Calu3 (cell line): ENCODE results near the gene TREX2. TPM values are rescaled to one million over a fixed set of nuclear protein-coding genes. Genes with fewer than 3 reads are reported as not detected.

ENCODE experiments used
- BruUV-seq: library from RNA; stranded (reverse); fragments of 400-500 nt; replicated peaks from 2 replicates; lab custom pipeline; 2021; lab: Mats Ljungman, UMichigan
- CTCF ChIA-PET: fragments of 300-600 bp; sonication (Branson Sonifier 250); formaldehyde crosslinking; loops from one replicate; lab custom pipeline; 2022; ENCODE audit warnings: antibody characterized with exemption; lab: Charles Lee
- DNase-seq: peaks from one replicate; pipeline ENCODE4 v3.0.0; 2022
- H3K27ac Mint-ChIP-seq: one replicate; pipeline ENCODE4 v1.8.0; 2022; ENCODE audit warnings: mixed read lengths; ENCODE audit not compliant: unreplicated experiment
- H3K27me3 Mint-ChIP-seq: one replicate; pipeline ENCODE4 v1.8.0; 2022; ENCODE audit warnings: mixed read lengths; ENCODE audit not compliant: unreplicated experiment
- H3K36me3 Mint-ChIP-seq: one replicate; pipeline ENCODE4 v1.8.0; 2022; ENCODE audit warnings: mild to moderate bottlenecking, moderate library complexity, mixed read lengths; ENCODE audit not compliant: insufficient read depth, unreplicated experiment
- H3K4me1 Mint-ChIP-seq: one replicate; pipeline ENCODE4 v1.8.0; 2022; ENCODE audit warnings: mild to moderate bottlenecking, low read depth, mixed read lengths; ENCODE audit not compliant: unreplicated experiment
- H3K4me3 Mint-ChIP-seq: one replicate; pipeline ENCODE4 v1.8.0; 2022; ENCODE audit warnings: mild to moderate bottlenecking, low read depth, moderate library complexity, mixed read lengths; ENCODE audit not compliant: unreplicated experiment
- H3K9me3 Mint-ChIP-seq: one replicate; pipeline ENCODE4 v1.8.0; 2022; ENCODE audit warnings: low read depth, mixed read lengths; ENCODE audit not compliant: unreplicated experiment
- CTCF ChIP-seq: fragments of 200-600 bp; IDR thresholded peaks from one replicate; pipeline ENCODE4 v1.8.0; 2022; ENCODE audit warnings: antibody characterized with exemption; ENCODE audit not compliant: unreplicated experiment
- intact Hi-C: fragments of 100-400 bp; cut with micrococcal nuclease; formaldehyde crosslinking; loops from one replicate; pipeline ENCODE4 v1.10.0; 2022; ENCODE audit not compliant: unreplicated experiment
- total RNA-seq: library from RNA; stranded (reverse); gene quantifications from 2 replicates; pipeline ENCODE4 v1.2.3, GENCODE V29; 2022

The TREX2 gene
- total RNA-seq, 1 experiment from 2014 or later, result 2.0 TPM

- intact Hi-C loops, result no loop called here
- H3K27me3 Mint-ChIP-seq, result peaks cover 90% of the 10 kb centered on the region
- CTCF ChIA-PET, result no interaction called here
- no peaks in the 10 kb centered on the region for H3K4me1 Mint-ChIP-seq
- no peak overlapping the region for H3K27ac Mint-ChIP-seq
- no peak for TF ChIP-seq CTCF
- no peak overlapping the region for H3K4me3 Mint-ChIP-seq
- H3K36me3 Mint-ChIP-seq, result peaks cover 4% of the 10 kb centered on the region
- no peak for DNase-seq
- H3K9me3 Mint-ChIP-seq, result no peaks in the 10 kb centered on the region
- no TSS peak for BruUV-seq
Measured at GRCh38 chrX:153416781-153417450, 28.9 kb downstream of the TREX2 start.

- no peak for TF ChIP-seq CTCF
- Mint-ChIP-seq H3K27me3 (peaks cover 100% of the 10 kb centered on the region), H3K4me3 (no peak overlapping the region), H3K27ac (no peak overlapping the region), H3K36me3 (peaks cover 4% of the 10 kb centered on the region), H3K9me3 (no peaks in the 10 kb centered on the region), H3K4me1 (no peaks in the 10 kb centered on the region)
- CTCF ChIA-PET, result interaction anchor here (0.7 kb wide), 1 partner anchor 43 kb away, joined by 3 read pairs; no protein-coding TSS in a partner anchor
- DNase-seq, result no peak
- intact Hi-C loops, result no loop called here
- BruUV-seq, result no TSS peak
Measured at GRCh38 chrX:153414856-153415510, 30.9 kb downstream of the TREX2 start.

- no peaks in the 10 kb centered on the region for H3K4me1 Mint-ChIP-seq
- no peak overlapping the region for H3K27ac Mint-ChIP-seq
- intact Hi-C loops, result no loop called here
- no peaks in the 10 kb centered on the region for H3K9me3 Mint-ChIP-seq
- no peak for DNase-seq
- CTCF ChIA-PET, result no interaction called here
- TF ChIP-seq CTCF, result no peak
- H3K27me3 Mint-ChIP-seq, result peaks cover 94% of the 10 kb centered on the region
- no TSS peak for BruUV-seq
- no peak overlapping the region for H3K4me3 Mint-ChIP-seq
- H3K36me3 Mint-ChIP-seq, result peaks cover 4% of the 10 kb centered on the region
Measured at GRCh38 chrX:153413731-153414130, 32.1 kb downstream of the TREX2 start.

- H3K4me3 Mint-ChIP-seq, result no peak overlapping the region
- no peak for DNase-seq
- no peaks in the 10 kb centered on the region for H3K9me3 Mint-ChIP-seq
- intact Hi-C loops, result no loop called here
- no peak overlapping the region for H3K27ac Mint-ChIP-seq
- peaks cover 92% of the 10 kb centered on the region for H3K27me3 Mint-ChIP-seq
- H3K36me3 Mint-ChIP-seq, result peaks cover 4% of the 10 kb centered on the region
- no peak for TF ChIP-seq CTCF
- no peaks in the 10 kb centered on the region for H3K4me1 Mint-ChIP-seq
- CTCF ChIA-PET, result no interaction called here
- no TSS peak for BruUV-seq
Measured at GRCh38 chrX:153412746-153413720, 32.8 kb downstream of the TREX2 start.
